Measurements from ENCODE around the gene C5orf63.

- TF ChIP-seq EZH2 (IDR thresholded peaks at IDR 0.05; ENCODE audit: borderline replicate concordance, low read length), result no peak
- TF ChIP-seq, protein P1, sequence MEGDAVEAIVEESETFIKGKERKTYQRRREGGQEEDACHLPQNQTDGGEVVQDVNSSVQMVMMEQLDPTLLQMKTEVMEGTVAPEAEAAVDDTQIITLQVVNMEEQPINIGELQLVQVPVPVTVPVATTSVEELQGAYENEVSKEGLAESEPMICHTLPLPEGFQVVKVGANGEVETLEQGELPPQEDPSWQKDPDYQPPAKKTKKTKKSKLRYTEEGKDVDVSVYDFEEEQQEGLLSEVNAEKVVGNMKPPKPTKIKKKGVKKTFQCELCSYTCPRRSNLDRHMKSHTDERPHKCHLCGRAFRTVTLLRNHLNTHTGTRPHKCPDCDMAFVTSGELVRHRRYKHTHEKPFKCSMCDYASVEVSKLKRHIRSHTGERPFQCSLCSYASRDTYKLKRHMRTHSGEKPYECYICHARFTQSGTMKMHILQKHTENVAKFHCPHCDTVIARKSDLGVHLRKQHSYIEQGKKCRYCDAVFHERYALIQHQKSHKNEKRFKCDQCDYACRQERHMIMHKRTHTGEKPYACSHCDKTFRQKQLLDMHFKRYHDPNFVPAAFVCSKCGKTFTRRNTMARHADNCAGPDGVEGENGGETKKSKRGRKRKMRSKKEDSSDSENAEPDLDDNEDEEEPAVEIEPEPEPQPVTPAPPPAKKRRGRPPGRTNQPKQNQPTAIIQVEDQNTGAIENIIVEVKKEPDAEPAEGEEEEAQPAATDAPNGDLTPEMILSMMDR (conservative IDR thresholded peaks at IDR 0.05 in 1 of 2, IDR thresholded peaks at IDR 0.05 in 1 of 2; ENCODE audit: extremely low read depth in 1 of 2, insufficient read depth in 1 of 2, low read depth in 1 of 2, low read length in 2 of 2), result no peak
Observed at GRCh38 chr5:127053049-127053448, 20.3 kb downstream of the C5orf63 start.
